HCT116 (cell line): ENCODE measurements around the gene ERLIN1. TPM values are rescaled to one million over a fixed set of nuclear protein-coding genes. Genes with fewer than 3 reads are reported as not detected.

Source experiments
- ATAC-seq: fragments of 200-7000 bp; cut with Tn5 transposase; 2 replicates; pipeline ENCODE4 v1.9.1; 2020; ENCODE audit warnings: mild to moderate bottlenecking, moderate library complexity
- BruUV-seq: library from RNA; stranded (reverse); fragments of 400-500 nt; replicated peaks from 2 replicates; lab custom pipeline; 2021; lab: Mats Ljungman, UMichigan
- CTCF ChIA-PET: fragments of 300-600 bp; sonication (Branson Sonifier 250); formaldehyde crosslinking; loops from one replicate; lab custom pipeline; 2021; ENCODE audit warnings: antibody characterized with exemption; lab: Charles Lee
- POLR2A ChIA-PET: fragments of 300-600, 350-600 bp; sonication (Branson Sonifier 250); formaldehyde crosslinking; loops from one replicate; lab custom pipeline; 2021; ENCODE audit warnings: antibody characterized with exemption; lab: Charles Lee
- RAD21 ChIA-PET, 2 experiments: fragments of 300-600 bp; sonication (Branson Sonifier 250); formaldehyde crosslinking; loops; one replicate each; lab custom pipeline; 2023; ENCODE audit warnings: low total read pairs in 2 of 2; ENCODE audit not compliant: uncharacterized antibody in 2 of 2, unreplicated experiment in 2 of 2, low non-redundant PET in 1 of 2; lab: Charles Lee
- DNase-seq: peaks from one replicate; pipeline ENCODE4 v3.0.0-alpha.2; 2010; ENCODE audit warnings: low read depth, low spot score
- H2AFZ ChIP-seq: fragments of 200-600 bp; shearing (Covaris generic), sonication (generic); 2 replicates; pipeline ENCODE4 v1.6.1; 2017; ENCODE audit warnings: low read depth, mixed run types, mixed read lengths, antibody characterized with exemption, low read length; ENCODE audit not compliant: poor library complexity, severe bottlenecking
- H3K27ac ChIP-seq: 2 replicates; pipeline ENCODE4 v1.5.1; 2012; ENCODE audit warnings: low read depth, low read length
- H3K27me3 ChIP-seq: fragments of 200-600 bp; sonication (generic); 2 replicates; pipeline ENCODE4 v1.6.1; 2016; ENCODE audit warnings: mixed run types, low read length, mixed read lengths; ENCODE audit not compliant: insufficient read depth
- H3K36me3 ChIP-seq, 2 experiments: fragments of 200-500 bp in 1 of 2; fragments of 200-600 bp in 1 of 2; sonication (Bioruptor generic) in 1 of 2; sonication (generic) in 1 of 2; 2 replicates each; pipeline versions ENCODE4 v1.5.1 to v1.6.1; 2014 to 2016; ENCODE audit warnings: low read length in 2 of 2, inconsistent platforms in 1 of 2, mixed read lengths in 1 of 2, mixed run types in 1 of 2; ENCODE audit not compliant: insufficient read depth in 2 of 2, control insufficient read depth in 1 of 2
- H3K4me1 ChIP-seq, 2 experiments: fragments of 200-600 bp in 1 of 2; sonication (generic) in 1 of 2; 2 replicates each; pipeline versions ENCODE4 v1.5.1 to v1.6.1; 2012 to 2017; ENCODE audit warnings: low read length in 2 of 2, inconsistent platforms in 1 of 2, mild to moderate bottlenecking in 1 of 2, mixed read lengths in 1 of 2, mixed run types in 1 of 2, moderate library complexity in 1 of 2; ENCODE audit not compliant: insufficient read depth in 2 of 2, control insufficient read depth in 1 of 2
- H3K4me2 ChIP-seq: fragments of 200-600 bp; sonication (generic); 2 replicates; pipeline ENCODE4 v1.6.1; 2017; ENCODE audit warnings: mixed run types, low read length, mixed read lengths
- H3K4me3 ChIP-seq, 2 experiments: fragments of 200-600 bp in 1 of 2; sonication (generic) in 1 of 2; replicated peaks in 1 of 2; 2 replicates each; pipeline ENCODE4 v1.5.1; 2011 to 2016; ENCODE audit warnings: low read length in 2 of 2, control low read depth in 1 of 2, low read depth in 1 of 2, mild to moderate bottlenecking in 1 of 2, mixed read lengths in 1 of 2, mixed run types in 1 of 2
- H3K79me2 ChIP-seq: fragments of 200-600 bp; sonication (generic); 2 replicates; pipeline ENCODE4 v1.6.1; 2017; ENCODE audit warnings: mild to moderate bottlenecking, mixed run types, low read length, moderate library complexity, mixed read lengths; ENCODE audit not compliant: insufficient read depth
- H3K9ac ChIP-seq: fragments of 200-600 bp; sonication (generic); 2 replicates; pipeline ENCODE4 v1.6.1; 2016; ENCODE audit warnings: low read length, mixed read lengths
- H3K9me2 ChIP-seq: fragments of 200-600 bp; sonication (generic), shearing (Covaris generic); 2 replicates; pipeline ENCODE4 v1.6.1; 2017; ENCODE audit warnings: mixed run types, mild to moderate bottlenecking, moderate library complexity; ENCODE audit not compliant: insufficient read depth
- H3K9me3 ChIP-seq, 2 experiments: fragments of 200-500 bp in 1 of 2; fragments of 200-600 bp in 1 of 2; sonication (Bioruptor generic) in 1 of 2; sonication (generic) in 1 of 2; 2 replicates each; pipeline ENCODE4 v1.6.1; 2014 to 2017; ENCODE audit warnings: low read length in 2 of 2, mixed read lengths in 2 of 2, inconsistent platforms in 1 of 2, low read depth in 1 of 2, mild to moderate bottlenecking in 1 of 2, mixed run types in 1 of 2, moderate library complexity in 1 of 2; ENCODE audit not compliant: control insufficient read depth in 1 of 2, insufficient read depth in 1 of 2
- H4K20me1 ChIP-seq: fragments of 200-600 bp; sonication (generic), shearing (Covaris generic); 2 replicates; pipeline ENCODE4 v1.6.1; 2017; ENCODE audit warnings: mixed run types, mild to moderate bottlenecking, moderate library complexity; ENCODE audit not compliant: insufficient read depth
- CEBPB ChIP-seq: IDR thresholded peaks from 2 replicates; pipeline ENCODE4 v1.6.1; 2012; ENCODE audit warnings: low read depth
- ELF1 ChIP-seq: IDR thresholded peaks from 2 replicates; pipeline ENCODE4 v1.6.1; 2012; ENCODE audit warnings: low read depth, borderline replicate concordance
- EZH2 ChIP-seq: fragments of 200-600 bp; sonication (generic); IDR thresholded peaks from 2 replicates; pipeline ENCODE4 v1.6.1; 2017; ENCODE audit warnings: antibody characterized with exemption, mixed run types
- EZH2phosphoT487 ChIP-seq: fragments of 200-600 bp; IDR thresholded peaks from 2 replicates; pipeline ENCODE4 v1.6.1; 2018; ENCODE audit warnings: antibody characterized with exemption, borderline replicate concordance
- JUND ChIP-seq: IDR thresholded peaks from 2 replicates; pipeline ENCODE4 v1.6.1; 2012
- MAX ChIP-seq: IDR thresholded peaks from 2 replicates; pipeline ENCODE4 v1.6.1; 2012
- POLR2A ChIP-seq: IDR thresholded peaks from 2 replicates; pipeline ENCODE4 v1.7.0; 2011; ENCODE audit warnings: borderline replicate concordance; ENCODE audit not compliant: insufficient read depth, insufficient read length; ENCODE audit errors: extremely low read depth
- RAD21 ChIP-seq: IDR thresholded peaks from 2 replicates; pipeline ENCODE4 v1.6.1; 2012; ENCODE audit warnings: low read depth, mild to moderate bottlenecking
- REST ChIP-seq: IDR thresholded peaks from 2 replicates; pipeline ENCODE4 v1.6.1; 2012; ENCODE audit warnings: low read depth
- SRF ChIP-seq: IDR thresholded peaks from 2 replicates; pipeline ENCODE4 v1.6.1; 2012; ENCODE audit warnings: low read depth
- TCF7L2 ChIP-seq: IDR thresholded peaks from 2 replicates; pipeline ENCODE4 v1.7.0; 2011; ENCODE audit warnings: borderline replicate concordance, inconsistent platforms; ENCODE audit not compliant: insufficient read depth, insufficient read length; ENCODE audit errors: extremely low read depth
- YY1 ChIP-seq: IDR thresholded peaks from 2 replicates; pipeline ENCODE4 v1.6.1; 2011; ENCODE audit warnings: low read length, low read depth, moderate library complexity, mild to moderate bottlenecking; ENCODE audit not compliant: insufficient replicate concordance; ENCODE audit errors: extremely low read depth
- ZBTB33 ChIP-seq: IDR thresholded peaks from 2 replicates; pipeline ENCODE4 v1.6.1; 2011; ENCODE audit warnings: mild to moderate bottlenecking, low read length, moderate library complexity; ENCODE audit not compliant: insufficient replicate concordance; ENCODE audit errors: extremely low read depth
- ZNF274 ChIP-seq: fragments of 200-500 bp; sonication (Bioruptor generic); IDR thresholded peaks from 2 replicates; pipeline ENCODE4 v1.6.1; 2014; ENCODE audit warnings: mild to moderate bottlenecking, low read depth, low read length, inconsistent platforms
- intact Hi-C: fragments of 100-400 bp; cut with micrococcal nuclease; formaldehyde crosslinking; loops from 2 replicates; pipeline ENCODE4 v1.10.0; 2022
- total RNA-seq: library from RNA; stranded (reverse); gene quantifications from one replicate; pipeline ENCODE4 v1.2.1, GENCODE V29; 2021; ENCODE audit not compliant: unreplicated experiment

Gene ERLIN1
- total RNA-seq, 1 experiment from 2014 or later: 64.5 TPM

DNA sequence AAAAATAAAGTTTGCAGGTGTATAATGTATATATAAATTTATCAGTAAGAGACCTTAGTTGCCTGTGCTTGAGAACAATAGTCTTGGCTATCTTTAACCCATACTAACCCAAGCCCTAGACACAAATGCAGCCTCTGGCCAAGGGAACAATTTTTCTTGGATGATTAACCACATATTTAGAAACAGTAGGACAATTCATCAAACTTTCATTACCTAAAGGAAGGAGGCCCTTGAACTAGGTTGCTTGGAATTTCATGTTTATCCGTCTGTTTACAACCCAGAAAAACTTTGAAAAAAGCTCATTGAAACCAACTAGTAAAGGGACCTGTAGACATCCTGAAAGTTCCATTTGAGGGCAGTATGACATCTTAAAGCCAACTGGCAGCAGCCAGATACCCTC lies 8.9 kb upstream of the ERLIN1 start:
- no TSS peak for BruUV-seq
- RAD21 ChIA-PET: no interaction called here

DNA sequence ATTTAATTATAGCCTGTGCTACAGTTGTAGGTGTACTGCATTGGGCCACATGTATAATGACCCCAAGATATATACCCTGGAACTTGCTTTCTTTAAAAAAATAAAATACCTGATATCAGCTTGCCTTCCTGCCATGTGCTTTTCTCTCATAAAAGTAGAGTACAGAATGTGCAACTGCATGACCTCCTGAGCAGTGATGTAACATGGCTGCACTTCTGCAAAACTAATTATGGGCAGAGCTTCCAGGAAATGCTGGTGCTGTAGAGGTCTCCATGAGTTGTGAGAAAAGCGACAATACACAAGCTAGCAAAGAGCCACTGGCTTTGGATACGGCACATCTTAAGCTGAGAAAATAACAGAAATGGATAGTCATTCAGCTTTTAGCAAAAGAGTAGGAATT lies 6.5 kb upstream of the ERLIN1 start:
- DNase-seq (no peak), ATAC-seq (no peak)
- POLR2A ChIA-PET: no interaction called here
- Histone ChIP-seq H3K9me2 (no peaks in the 10 kb centered on the region), H3K4me3 (no peak overlapping the region), H4K20me1 (no peaks in the 10 kb centered on the region), H2AFZ (no peak overlapping the region), H3K36me3 (peaks cover 35 to 52% of the 10 kb centered on the region in 2 experiments), H3K4me2 (no peak overlapping the region), H3K9me3 (no peaks in the 10 kb centered on the region), H3K27me3 (no peaks in the 10 kb centered on the region), H3K79me2 (peaks cover 45% of the 10 kb centered on the region), H3K4me1 (peaks cover 3% of the 10 kb centered on the region in 2 experiments; a peak in 2 of 4 replicates), H3K27ac (no peak overlapping the region), H3K9ac (no peak overlapping the region)
- CTCF ChIA-PET: no interaction called here
- BruUV-seq: no TSS peak
- intact Hi-C loops: no loop called here
- RAD21 ChIA-PET: no interaction called here
- TF ChIP-seq JUND (no peak), YY1 (no peak), ZBTB33 (no peak), MAX (no peak), EZH2phosphoT487 (no peak), POLR2A (no peak), REST (no peak), CEBPB (no peak), ELF1 (no peak), TCF7L2 (no peak), SRF (no peak), ZNF274 (no peak)

More for the DNA sequence above, 8.9 kb upstream of the ERLIN1 start:
- CTCF ChIA-PET: no interaction called here
- no peak for ATAC-seq
- Histone ChIP-seq H3K4me2 (no peak overlapping the region), H2AFZ (no peak overlapping the region), H3K4me1 (no peaks in the 10 kb centered on the region), H3K9ac (no peak overlapping the region), H3K9me2 (no peaks in the 10 kb centered on the region), H3K4me3 (no peak overlapping the region), H3K36me3 (peaks cover 37 to 48% of the 10 kb centered on the region in 2 experiments), H4K20me1 (no peaks in the 10 kb centered on the region), H3K27ac (no peak overlapping the region), H3K9me3 (no peaks in the 10 kb centered on the region), H3K79me2 (peaks cover 22% of the 10 kb centered on the region), H3K27me3 (no peaks in the 10 kb centered on the region)
- TF ChIP-seq RAD21 (no peak), EZH2 (no peak), ELF1 (no peak), POLR2A (no peak)
- no peak for DNase-seq
- POLR2A ChIA-PET: no interaction called here
- intact Hi-C loops: no loop called here
